GM19240 (cell line): Measurements from ENCODE around the gene SEZ6.

Source experiments
- DNase-seq: peaks from one replicate; pipeline ENCODE4 v3.0.0; 2011; ENCODE audit warnings: low spot score; ENCODE audit not compliant: insufficient read length

SEZ6 gene

GRCh38 chr17:28975646-28976045, 30.2 kb downstream of the SEZ6 start:
- no peak for DNase-seq

DNA sequence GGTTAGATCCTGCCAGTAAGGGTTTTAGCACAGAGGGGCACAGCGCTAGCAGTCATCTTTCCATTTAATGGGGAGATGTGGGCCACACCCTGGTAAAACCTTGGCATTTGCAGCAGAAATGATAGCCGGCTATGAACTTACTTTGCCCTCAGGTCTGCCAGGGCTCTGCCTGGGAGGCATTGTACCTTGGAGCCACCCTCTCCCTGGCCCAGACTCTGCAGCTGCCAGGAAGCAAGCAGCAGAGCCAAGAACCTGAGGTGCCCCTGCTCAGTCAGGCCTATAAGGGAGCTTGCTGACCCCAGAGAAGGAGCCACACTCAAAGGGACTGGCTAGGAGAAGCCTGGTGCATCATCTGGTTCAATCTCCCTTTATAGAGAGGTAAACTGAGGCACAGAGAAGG, 30.8 kb downstream of the SEZ6 start:
- DNase-seq: no peak

GRCh38 chr17:28974451-28974850, 31.4 kb downstream of the SEZ6 start:
- no peak for DNase-seq

GRCh38 chr17:28973425-28973824, 32.4 kb downstream of the SEZ6 start:
- no peak for DNase-seq

GRCh38 chr17:28972437-28972836, 33.4 kb downstream of the SEZ6 start:
- DNase-seq: no peak

- DNase-seq: no peak
Observed at GRCh38 chr17:28970879-28971278, 35.0 kb downstream of the SEZ6 start.

DNA sequence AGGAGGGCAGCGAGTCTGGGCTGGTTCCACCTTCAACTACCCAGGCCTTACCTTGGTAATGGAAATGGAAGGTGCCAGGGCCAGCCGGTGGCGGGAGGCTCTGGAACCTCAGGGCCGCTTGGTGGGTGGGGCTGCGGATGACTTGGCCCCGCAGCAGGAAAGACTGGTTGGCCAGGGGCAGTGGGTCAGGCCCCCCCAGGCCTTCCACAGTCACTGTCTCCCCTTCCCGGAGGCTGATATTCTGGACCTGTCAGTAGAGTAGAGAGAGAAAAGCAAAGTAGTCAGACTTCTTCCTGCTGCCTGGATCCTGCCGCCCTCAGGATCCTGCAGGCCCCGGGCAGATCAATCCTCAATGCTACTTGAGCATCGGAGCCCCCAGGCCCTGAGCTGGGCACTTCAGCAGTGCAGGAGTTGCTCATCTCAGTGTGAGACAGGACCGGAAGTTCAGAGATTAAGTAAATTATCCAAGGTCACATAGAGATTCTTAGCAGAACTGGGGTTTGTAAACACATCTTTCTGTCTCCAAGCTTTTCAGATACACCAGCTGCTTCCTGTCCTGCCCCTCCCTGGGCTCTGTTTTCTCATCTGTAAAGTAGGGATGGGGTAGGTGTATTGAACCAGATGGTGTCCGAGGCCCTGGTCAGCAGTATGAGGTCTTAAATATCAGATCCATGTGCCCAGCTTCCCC, 36.0 kb downstream of the SEZ6 start:
- no peak for DNase-seq

GRCh38 chr17:28968914-28969295, 36.9 kb downstream of the SEZ6 start:
- DNase-seq: no peak

DNA sequence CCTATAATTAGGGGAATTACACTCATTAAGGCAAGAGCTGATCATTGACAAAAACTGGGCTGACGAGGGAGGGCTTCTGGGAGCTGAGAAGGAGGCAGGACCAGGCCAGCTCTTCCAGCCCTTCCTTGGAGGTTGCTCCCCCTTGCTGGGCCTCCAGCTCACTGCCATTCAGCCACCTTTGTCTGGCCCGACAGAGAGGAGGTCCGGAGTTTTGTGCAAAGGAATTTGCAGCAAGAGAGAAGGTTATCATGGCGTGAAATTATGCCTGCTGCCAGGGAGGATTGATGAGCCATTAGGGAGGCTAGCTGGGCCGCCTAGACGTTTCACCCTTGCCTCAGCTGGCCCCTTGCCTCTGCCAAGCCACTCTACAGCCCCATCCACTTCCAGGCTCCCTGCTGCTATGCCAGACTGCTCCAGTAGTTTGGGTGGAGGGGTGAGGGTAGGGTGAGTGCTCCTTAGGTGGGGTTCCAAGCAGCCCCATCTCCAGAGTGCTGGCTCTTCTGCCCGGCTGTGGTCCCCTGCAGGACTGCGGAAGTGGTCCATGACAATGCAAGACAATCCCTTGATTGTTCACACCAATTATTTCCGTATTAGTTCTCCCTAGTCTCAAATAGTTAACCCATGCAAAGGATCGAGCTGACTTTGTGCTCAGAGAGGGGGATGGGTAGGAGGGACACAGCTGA, 37.5 kb downstream of the SEZ6 start:
- DNase-seq: no peak

DNA sequence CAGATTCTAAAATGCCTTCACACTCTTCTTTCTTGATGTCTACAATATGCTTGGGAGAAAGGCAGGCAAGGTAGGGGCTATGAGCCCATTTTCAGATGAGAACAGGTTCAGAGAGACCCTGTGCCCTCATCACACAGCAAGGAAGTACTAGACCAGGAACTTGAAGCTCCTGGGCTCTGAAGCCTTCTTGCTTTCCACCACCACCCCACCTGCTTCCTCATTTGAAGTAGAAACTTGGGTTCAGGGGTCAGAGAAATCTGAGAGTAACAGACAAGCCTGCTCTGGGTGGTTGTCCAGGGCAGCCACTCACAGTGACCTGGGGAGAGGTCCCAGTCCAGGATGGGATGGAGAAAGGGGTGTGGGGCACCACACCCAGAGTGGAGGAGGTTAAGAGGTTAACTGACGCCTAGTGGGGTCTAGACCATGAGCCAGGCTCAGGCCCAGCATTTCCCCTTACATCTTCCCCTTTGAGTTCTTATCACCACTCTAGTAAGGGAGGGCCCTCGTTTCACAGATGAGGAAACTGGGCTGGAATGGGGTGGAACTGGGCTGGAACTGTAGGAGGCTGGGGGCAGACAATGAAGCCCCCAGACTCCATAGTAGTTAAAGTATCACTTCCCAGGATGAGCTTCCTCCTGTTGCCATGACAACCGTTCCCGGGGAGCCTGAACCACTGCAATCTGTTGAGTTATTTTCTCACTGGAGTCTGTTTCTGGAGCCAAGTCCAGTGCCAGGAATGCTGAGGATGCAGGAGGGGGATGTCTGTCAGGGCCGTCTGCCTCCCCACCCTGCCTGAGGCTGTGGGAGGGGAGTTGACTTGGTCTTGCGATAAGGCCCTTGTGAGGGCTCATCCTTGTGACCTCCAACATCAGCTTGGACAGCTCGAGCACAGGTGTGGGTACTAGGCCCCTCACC, 38.4 kb downstream of the SEZ6 start:
- no peak for DNase-seq

DNA sequence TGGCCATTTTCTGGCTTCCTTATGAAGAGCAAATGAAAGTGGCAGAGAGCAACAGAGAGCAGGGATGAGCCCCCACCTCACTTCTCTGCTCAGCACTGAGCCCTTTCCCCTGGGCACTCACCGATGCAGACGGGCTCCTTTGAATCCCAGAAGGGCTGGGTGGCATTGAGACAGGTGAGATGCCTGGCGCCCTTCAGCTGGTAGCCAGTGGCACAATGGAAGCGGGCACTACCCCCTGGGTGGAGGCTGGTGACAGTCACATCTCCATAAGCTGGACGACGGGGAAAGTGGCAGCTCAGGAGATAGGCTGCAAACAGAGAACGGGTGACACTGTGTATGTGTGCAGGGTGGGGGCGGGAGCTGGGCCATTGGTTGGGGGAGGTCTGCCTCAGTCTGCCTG, 42.0 kb downstream of the SEZ6 start:
- no peak for DNase-seq

DNA sequence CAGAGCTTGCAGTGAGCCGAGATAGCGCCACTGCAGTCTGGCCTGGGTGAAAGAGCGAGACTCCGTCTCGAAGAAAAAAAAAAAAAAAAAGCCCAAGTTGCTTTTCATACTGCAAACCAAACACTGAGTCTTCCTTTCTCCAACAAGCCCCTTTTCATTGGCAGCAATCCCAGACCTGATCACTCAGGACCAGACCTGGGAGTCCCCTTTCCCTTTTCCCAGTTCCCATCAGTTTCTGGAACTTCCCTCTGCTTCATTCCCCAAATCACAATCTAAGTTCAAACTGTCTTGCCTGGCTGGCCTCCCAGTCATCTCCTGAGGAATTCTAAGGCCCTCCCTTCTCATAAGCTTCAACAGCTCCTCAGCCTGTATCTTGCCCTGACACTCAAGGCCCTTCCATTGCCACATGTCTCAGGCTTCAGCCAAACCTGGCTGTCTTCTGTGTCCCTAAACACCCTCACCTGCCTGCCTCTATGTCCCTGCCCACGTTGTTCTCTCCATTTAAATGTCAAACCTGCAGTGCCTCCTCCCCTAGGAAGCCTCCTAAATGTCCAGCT, 42.7 kb downstream of the SEZ6 start:
- DNase-seq: no peak

DNA sequence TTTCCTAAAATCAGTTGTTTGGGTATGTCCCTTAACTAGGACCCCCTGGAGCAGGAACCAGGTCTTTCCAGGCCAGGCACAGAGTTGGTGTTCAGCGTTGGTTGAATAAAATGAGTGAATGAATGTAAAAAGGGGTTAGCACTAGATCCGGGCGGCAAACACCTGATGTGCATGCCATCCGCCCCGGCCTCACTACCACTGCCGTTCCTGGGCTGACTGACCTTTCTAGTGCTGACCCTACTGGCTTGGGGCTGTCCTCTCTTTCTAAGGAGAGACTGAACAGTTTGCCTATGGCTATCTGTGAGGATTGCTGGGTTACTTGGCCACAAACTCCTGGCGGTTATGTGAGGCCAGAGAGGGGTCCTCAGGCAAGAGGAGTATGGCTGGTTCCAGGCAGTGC, 44.4 kb downstream of the SEZ6 start:
- no peak for DNase-seq

DNA sequence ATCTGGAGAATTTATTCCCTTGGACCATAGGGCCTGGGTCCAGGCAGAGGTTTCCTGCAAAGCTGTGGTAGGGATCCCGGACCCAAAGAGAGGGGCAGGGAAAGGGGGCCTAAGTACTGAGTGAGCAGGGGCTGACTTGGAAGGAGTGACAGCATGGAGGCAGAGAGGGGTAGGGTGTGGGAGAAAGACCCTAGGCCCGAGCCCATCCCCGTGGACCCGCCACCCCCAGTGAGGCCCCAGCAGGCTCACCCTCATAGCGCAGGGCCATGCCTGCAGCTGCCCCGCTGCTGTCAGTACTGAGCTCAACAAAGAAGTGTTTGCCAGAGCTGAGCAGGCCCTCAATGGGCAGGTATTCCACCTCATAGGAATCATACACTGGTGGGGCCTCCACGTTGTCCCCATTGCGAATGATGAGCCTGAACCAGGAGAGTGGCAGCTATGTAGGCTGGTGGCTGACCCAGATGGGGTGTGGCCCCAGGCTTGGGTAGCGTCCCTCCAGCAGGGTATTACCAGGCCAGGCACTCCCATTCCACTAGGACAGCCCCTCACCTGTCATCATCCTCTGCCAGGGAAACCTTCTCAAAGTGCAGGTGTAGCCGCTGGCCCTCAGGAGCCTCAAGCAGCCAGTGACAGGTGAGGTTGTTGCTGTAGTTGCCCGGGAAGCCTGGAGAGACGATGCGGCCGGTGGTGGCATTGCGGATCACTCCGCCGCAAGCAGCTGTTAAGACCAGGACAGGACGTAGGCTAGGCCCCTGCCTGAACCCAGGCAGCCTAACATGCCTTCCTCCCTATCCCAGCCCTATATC, 45.4 kb downstream of the SEZ6 start:
- DNase-seq: no peak

DNA sequence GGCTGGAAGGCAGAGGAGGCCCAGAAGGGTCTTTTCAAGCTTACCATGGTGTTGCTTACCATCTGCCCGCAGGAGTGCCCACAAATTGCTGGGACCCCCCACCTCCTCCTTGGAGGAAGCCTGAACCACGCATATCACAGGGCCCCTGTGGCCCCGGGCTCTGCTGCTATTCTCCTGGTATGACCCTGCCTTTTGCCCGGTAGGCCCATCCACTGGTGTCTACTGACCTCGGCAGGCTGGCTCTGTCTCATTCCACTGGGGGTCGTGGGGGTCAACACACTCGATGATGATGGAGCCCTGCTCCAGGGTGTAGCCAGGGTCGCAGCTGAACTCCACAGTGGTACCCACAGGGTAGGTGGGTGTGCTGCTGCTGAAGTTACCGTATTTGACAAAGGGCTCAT, 46.4 kb downstream of the SEZ6 start:
- DNase-seq: no peak

GRCh38 chr17:28958820-28959455, 46.9 kb downstream of the SEZ6 start:
- DNase-seq: no peak

DNA sequence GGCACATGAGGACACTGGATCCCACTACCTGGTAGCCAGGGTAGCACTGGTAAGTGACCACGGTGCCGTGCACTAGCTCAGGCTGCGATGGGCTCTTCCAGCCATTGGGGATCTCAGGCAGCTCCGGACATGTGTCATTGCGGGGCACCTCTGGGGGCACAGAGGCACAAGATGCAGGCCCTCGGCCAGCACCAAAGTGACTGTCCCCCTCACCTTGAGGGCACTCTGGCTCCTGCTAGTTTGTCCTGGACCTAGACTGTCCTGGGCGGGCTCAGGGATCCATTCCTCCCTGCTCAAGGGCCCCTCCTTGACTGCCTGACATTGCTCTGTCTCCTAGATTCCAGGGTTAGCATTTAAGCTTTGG, 47.9 kb downstream of the SEZ6 start:
- no peak for DNase-seq

DNA sequence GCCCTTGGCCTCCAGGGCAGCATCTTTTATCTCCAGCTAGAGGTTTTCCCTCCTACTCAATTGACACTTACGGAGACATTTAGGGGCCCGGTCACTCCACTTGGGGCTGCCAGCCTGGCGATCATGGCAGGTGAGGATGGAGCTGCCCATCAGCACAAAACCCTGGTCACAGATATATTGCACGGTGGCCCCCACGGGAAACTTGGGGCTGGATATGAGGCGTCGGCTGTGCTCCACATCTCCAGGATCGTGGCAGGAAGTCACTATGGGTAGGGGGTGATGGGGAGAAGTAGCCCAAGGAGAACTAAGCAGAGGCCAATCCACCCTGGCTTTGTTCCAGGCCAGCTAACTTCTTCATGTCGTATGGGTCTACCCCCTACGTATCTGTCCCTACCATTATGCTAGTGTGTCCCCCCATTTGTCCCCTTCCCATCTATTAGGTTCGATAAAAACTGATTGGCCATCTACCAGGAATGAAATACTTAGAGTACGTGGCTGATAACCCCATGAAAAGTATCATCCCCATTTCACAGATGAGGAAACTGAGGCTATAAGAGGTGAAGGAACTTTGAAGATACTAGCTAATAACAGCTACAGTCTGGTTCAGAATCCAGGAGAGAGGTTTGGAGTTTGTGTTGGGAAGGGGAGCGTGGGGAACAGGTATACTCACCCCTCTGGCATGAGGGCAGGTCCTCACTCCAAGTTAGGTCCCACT, 48.4 kb downstream of the SEZ6 start:
- no peak for DNase-seq

DNA sequence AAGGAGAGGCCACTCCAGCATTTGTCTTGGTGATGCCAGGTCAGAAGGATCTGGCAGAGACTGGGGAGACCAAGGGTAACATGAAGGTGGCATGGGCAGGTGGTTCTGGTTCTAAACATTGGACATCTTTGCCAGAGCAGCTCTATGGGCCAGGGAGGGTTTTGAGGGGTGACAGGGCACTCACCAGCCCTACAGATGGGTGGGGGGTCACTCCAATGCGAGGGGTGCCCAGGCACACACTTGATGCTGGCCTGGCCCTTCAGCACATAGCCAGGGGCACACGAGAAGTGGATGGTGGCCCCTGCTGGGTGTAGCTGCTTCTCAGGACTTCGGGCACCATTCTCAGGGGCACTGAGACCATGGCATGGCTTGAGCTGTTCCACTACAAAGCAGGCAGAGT, 49.0 kb downstream of the SEZ6 start:
- DNase-seq: no peak

GRCh38 chr17:28956112-28956511, 49.7 kb downstream of the SEZ6 start:
- DNase-seq: no peak
